Small intestine (tissue), 7 donors: ENCODE results near the gene CIP2A. TPM values are rescaled to one million over a fixed set of nuclear protein-coding genes. Genes with fewer than 3 reads are reported as not detected.

Experiments used
- DNase-seq, 2 donors: peaks; one replicate each; pipeline versions ENCODE4 v3.0.0 to v3.0.0-alpha.2; 2013
- FAIRE-seq: peaks from 2 replicates; lab custom pipeline; 2012; peaks lifted over from hg19 to GRCh38; lab: Jason Lieb, UNC
- H3K27ac ChIP-seq, 3 donors: one replicate each; pipeline ENCODE4 v1.5.1; 2013; ENCODE audit warnings: low read length in 2 of 3, mild to moderate bottlenecking in 2 of 3, control low read depth in 1 of 3, inconsistent platforms in 1 of 3, low read depth in 1 of 3, moderate library complexity in 1 of 3
- H3K27me3 ChIP-seq, 3 donors: one replicate each; pipeline ENCODE4 v1.6.1; 2013; ENCODE audit warnings: low read length in 3 of 3, inconsistent platforms in 1 of 3; ENCODE audit not compliant: control insufficient read depth in 3 of 3, insufficient read depth in 3 of 3
- H3K36me3 ChIP-seq, 3 donors: one replicate each; pipeline ENCODE4 v1.6.1; 2013; ENCODE audit warnings: low read length in 3 of 3, inconsistent platforms in 1 of 3, low read depth in 1 of 3, mild to moderate bottlenecking in 1 of 3, moderate library complexity in 1 of 3; ENCODE audit not compliant: control insufficient read depth in 3 of 3, insufficient read depth in 2 of 3
- H3K4me1 ChIP-seq, 3 donors: one replicate each; pipeline ENCODE4 v1.6.1; 2013; ENCODE audit warnings: low read length in 2 of 3, inconsistent platforms in 1 of 3, low read depth in 1 of 3, mild to moderate bottlenecking in 1 of 3, moderate library complexity in 1 of 3; ENCODE audit not compliant: control insufficient read depth in 3 of 3, insufficient read depth in 2 of 3
- H3K4me3 ChIP-seq, 3 donors: one replicate each; pipeline ENCODE4 v1.5.1; 2013; ENCODE audit warnings: low read length in 3 of 3, control low read depth in 1 of 3, inconsistent platforms in 1 of 3, low read depth in 1 of 3, mild to moderate bottlenecking in 1 of 3, moderate library complexity in 1 of 3
- H3K9me3 ChIP-seq, 2 donors: one replicate each; pipeline ENCODE4 v1.6.1; 2013; ENCODE audit warnings: low read depth in 1 of 2, low read length in 1 of 2; ENCODE audit not compliant: control insufficient read depth in 2 of 2, insufficient read depth in 1 of 2
- WGBS, 3 donors: extraction: QIAGEN DNeasy Blood & Tissue Kit; methylation state at CpG; one replicate each; pipeline ENCODE4 v1.1.7; 2013; 5-methylcytosine and 5-hydroxymethylcytosine counted together
- polyA plus RNA-seq, 4 donors: library from polyadenylated mRNA; stranded (reverse) in 3 of 4; unstranded in 1 of 4; fragments of 200-250 nt in 3 of 4; fragments of 120-200 nt in 1 of 4; gene quantifications; one replicate each; pipeline versions ENCODE4 v1.2.1 to v1.2.3, GENCODE V29; 2013
- donor health status: healthy with polysubstance abuse.
- donor health status: control.
- donor health status: control.
- donor health status: Bipolar disorder and iron deficiency.
- donor health status: healthy.

The CIP2A gene
- polyA plus RNA-seq, 4 donors, result 0.45 to 7.8 (median 4.8) TPM; not detected in 1

- H3K9me3 ChIP-seq, result no peaks in the 10 kb centered on the region
- no peaks in the 10 kb centered on the region for H3K27me3 ChIP-seq
- FAIRE-seq (no peak), DNase-seq (no peak)
- H3K4me1 ChIP-seq, result no peaks in the 10 kb centered on the region
- H3K4me3 ChIP-seq, result no peak overlapping the region
- 49 to 65% (median 54%) methylated on average over 3 of the region's 3 CpGs for WGBS, 3 donors
- H3K27ac ChIP-seq, result no peak overlapping the region
- no peaks in the 10 kb centered on the region for H3K36me3 ChIP-seq
Measured at GRCh38 chr3:108528459-108529252, 60.6 kb downstream of the CIP2A start.

DNA sequence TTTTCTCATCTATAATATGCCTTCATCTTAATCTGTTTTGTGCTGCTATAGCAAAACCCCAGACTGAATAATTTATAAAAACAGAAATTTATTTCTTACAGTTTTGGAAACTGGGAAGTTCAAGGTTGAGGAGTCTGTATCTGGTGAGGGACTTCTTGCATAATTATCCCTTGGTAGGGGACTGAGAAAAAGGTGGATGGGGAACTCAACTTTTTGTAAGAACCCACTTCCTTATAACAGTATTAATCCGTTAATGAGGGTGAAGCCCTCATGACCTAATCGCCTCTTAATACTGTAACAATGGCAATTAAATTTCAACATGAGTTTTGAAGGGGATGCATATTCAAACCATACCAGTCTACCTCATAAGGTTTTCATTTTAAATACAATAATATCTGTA lies 61.4 kb downstream of the CIP2A start:
- Histone ChIP-seq H3K27me3 (no peaks in the 10 kb centered on the region), H3K4me3 (no peak overlapping the region), H3K4me1 (no peaks in the 10 kb centered on the region), H3K27ac (no peak overlapping the region), H3K9me3 (no peaks in the 10 kb centered on the region), H3K36me3 (no peaks in the 10 kb centered on the region)
- 79 to 83% (median 80%) methylated on average over 2 of the region's 2 CpGs for WGBS, 3 donors
- FAIRE-seq (no peak), DNase-seq (no peak)

DNA sequence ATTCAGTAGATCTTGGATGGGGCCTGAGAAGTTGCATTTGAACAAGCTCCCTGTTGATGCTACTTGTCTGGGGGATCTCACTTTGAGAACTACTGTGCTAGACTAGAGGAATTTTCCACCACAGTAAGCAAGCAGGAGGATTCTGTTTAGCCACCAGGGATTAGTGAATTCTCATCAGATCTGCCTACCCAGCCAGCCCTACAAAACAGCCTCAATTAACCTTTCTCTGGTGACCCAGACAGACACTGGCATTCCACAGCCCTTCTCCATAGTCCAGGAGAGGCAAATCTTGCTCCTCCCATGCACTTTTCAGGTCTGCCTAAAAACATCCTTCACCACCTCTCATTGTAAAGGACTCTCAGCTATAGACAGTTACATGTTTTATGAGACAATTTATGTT lies 62.1 kb downstream of the CIP2A start:
- Histone ChIP-seq H3K27ac (no peak overlapping the region), H3K4me1 (no peaks in the 10 kb centered on the region), H3K9me3 (no peaks in the 10 kb centered on the region), H3K27me3 (no peaks in the 10 kb centered on the region), H3K36me3 (no peaks in the 10 kb centered on the region), H3K4me3 (no peak overlapping the region)
- DNase-seq, result no peak
- no peak for FAIRE-seq

DNA sequence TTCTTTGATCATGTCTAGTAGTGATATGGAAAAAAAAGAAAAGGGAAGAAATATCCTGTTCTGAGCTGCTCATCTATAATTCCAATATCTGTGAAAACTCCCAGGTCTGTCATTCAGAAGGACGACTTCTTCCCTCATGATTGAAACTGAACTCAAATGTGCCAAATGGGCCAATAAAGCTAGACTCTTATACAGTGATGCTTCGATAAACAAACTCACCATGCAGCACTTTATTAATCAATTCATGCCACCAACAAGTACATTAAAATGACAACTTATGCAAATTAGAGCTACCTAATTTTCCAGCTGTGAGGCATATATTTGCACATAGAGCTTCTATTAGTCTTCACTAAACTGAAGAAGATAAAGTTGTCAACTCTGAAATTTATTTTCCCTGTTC lies 63.3 kb downstream of the CIP2A start:
- FAIRE-seq (no peak), DNase-seq (no peak)
- Histone ChIP-seq H3K4me3 (no peak overlapping the region), H3K36me3 (no peaks in the 10 kb centered on the region), H3K27me3 (no peaks in the 10 kb centered on the region), H3K27ac (no peak overlapping the region), H3K4me1 (no peaks in the 10 kb centered on the region), H3K9me3 (no peaks in the 10 kb centered on the region)
- WGBS, 3 donors, result 91 to 96% (median 93%) methylated on average over 2 of the region's 2 CpGs

DNA sequence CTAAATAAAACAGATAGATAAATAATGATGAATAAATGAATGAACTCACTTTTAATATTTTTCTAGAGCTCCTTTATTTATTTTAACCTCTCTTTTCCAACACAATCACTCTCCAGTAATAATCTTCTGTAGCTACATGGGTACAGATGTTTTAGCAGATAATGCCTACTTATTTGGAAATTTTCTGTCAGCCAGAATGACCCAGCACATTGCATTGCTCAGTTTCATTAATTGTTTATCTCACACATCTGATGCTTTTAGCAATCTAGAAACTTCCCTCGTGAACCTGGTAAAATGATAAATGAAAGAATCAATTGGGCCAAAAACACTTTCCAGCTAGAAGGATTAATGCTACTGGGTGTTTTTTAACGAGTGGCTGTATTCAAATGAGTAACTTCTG lies 64.0 kb downstream of the CIP2A start:
- FAIRE-seq, result no peak
- Histone ChIP-seq H3K27ac (no peak overlapping the region), H3K4me3 (no peak overlapping the region), H3K27me3 (no peaks in the 10 kb centered on the region), H3K4me1 (no peaks in the 10 kb centered on the region), H3K9me3 (no peaks in the 10 kb centered on the region), H3K36me3 (no peaks in the 10 kb centered on the region)
- DNase-seq, result no peak
- WGBS, 3 donors, result 62 to 73% (median 72%) methylated on average over 2 of the region's 2 CpGs

- Histone ChIP-seq H3K4me1 (no peaks in the 10 kb centered on the region), H3K27me3 (no peaks in the 10 kb centered on the region), H3K9me3 (no peaks in the 10 kb centered on the region), H3K4me3 (no peak overlapping the region), H3K27ac (peak overlapping the region in 1 of 3 donors; percentile 24), H3K36me3 (no peaks in the 10 kb centered on the region)
- no peak for FAIRE-seq
- no peak for DNase-seq
- 38 to 55% (median 52%) methylated on average over 2 of the region's 2 CpGs for WGBS, 3 donors
Measured at GRCh38 chr3:108524537-108524936, 64.7 kb downstream of the CIP2A start.

DNA sequence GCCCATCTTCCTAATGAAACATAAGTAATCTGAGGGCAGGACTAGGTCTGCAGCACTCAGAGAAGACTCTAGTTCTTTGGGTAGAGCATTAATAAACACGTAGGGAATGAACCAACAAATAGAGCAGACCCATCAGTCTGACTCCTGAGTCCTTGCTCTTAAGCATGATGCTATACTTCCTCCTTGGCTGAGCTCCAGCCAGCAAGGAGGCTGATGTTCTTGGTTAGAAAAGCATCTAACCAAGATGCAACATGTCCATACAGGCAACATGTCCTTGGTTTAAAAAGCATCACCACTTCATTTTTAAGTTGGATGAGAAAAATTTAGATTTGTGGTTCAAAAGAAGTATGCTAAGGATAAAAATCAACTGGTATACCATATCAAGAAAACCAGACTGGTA lies 70.3 kb downstream of the CIP2A start:
- H3K4me1 ChIP-seq, result no peaks in the 10 kb centered on the region
- FAIRE-seq, result no peak
- H3K27ac ChIP-seq, result no peak overlapping the region
- H3K9me3 ChIP-seq, result no peaks in the 10 kb centered on the region
- H3K4me3 ChIP-seq, result no peak overlapping the region
- WGBS, 3 donors, result 28 to 37% (median 32%) methylated on average over 1 of the region's 1 CpG
- DNase-seq, result no peak
- no peaks in the 10 kb centered on the region for H3K27me3 ChIP-seq
- H3K36me3 ChIP-seq, result no peaks in the 10 kb centered on the region

- H3K36me3 ChIP-seq, result no peaks in the 10 kb centered on the region
- no peaks in the 10 kb centered on the region for H3K9me3 ChIP-seq
- no peak for DNase-seq
- no peak overlapping the region for H3K4me3 ChIP-seq
- no peak for FAIRE-seq
- 82 to 88% (median 84%) methylated on average over 2 of the region's 2 CpGs for WGBS, 3 donors
- H3K27ac ChIP-seq, result no peak overlapping the region
- H3K27me3 ChIP-seq, result no peaks in the 10 kb centered on the region
- H3K4me1 ChIP-seq, result no peaks in the 10 kb centered on the region
Measured at GRCh38 chr3:108516881-108517280, 72.4 kb downstream of the CIP2A start.

- Histone ChIP-seq H3K36me3 (no peaks in the 10 kb centered on the region), H3K4me1 (no peaks in the 10 kb centered on the region), H3K4me3 (no peak overlapping the region), H3K9me3 (no peaks in the 10 kb centered on the region), H3K27me3 (no peaks in the 10 kb centered on the region), H3K27ac (no peak overlapping the region)
- FAIRE-seq (no peak), DNase-seq (no peak)
- WGBS, 3 donors, result 65 to 73% (median 70%) methylated on average over 3 of the region's 3 CpGs
Measured at GRCh38 chr3:108513961-108514360, 75.3 kb downstream of the CIP2A start.
